Astrocyte (in vitro differentiated cells and primary cell): ENCODE measurements around the gene TRMT112. TPM values are rescaled to one million over a fixed set of nuclear protein-coding genes. Genes with fewer than 3 reads are reported as not detected.

ENCODE experiments used
- DNase-seq: peaks from one replicate; pipeline ENCODE4 v3.0.0-alpha.2; 2010; ENCODE audit warnings: low read depth
- FAIRE-seq: peaks from 2 replicates; lab custom pipeline; 2011; peaks lifted over from hg19 to GRCh38; lab: Jason Lieb, UNC
- H2AFZ ChIP-seq: 2 replicates; pipeline ENCODE4 v1.6.0; 2012; ENCODE audit warnings: low read depth, low read length, inconsistent platforms
- H3K27ac ChIP-seq: 2 replicates; pipeline ENCODE4 v1.5.1; 2011; ENCODE audit warnings: low read depth, low read length, inconsistent platforms
- H3K27me3 ChIP-seq: 2 replicates; pipeline ENCODE4 v1.6.0; 2011; ENCODE audit warnings: low read length, inconsistent platforms; ENCODE audit not compliant: insufficient read depth
- H3K36me3 ChIP-seq: 2 replicates; pipeline ENCODE4 v1.5.1; 2011; ENCODE audit warnings: low read length, inconsistent platforms; ENCODE audit not compliant: insufficient read depth
- H3K4me1 ChIP-seq: 2 replicates; pipeline ENCODE4 v1.5.1; 2011; ENCODE audit warnings: low read length, inconsistent platforms; ENCODE audit not compliant: insufficient read depth
- H3K4me2 ChIP-seq: 2 replicates; pipeline ENCODE4 v1.6.0; 2012; ENCODE audit warnings: low read length, inconsistent platforms
- H3K4me3 ChIP-seq: 2 replicates; pipeline ENCODE4 v1.5.1; 2011; ENCODE audit warnings: low read depth, mild to moderate bottlenecking, low read length, inconsistent platforms; ENCODE audit not compliant: insufficient read depth
- H3K79me2 ChIP-seq: 2 replicates; pipeline ENCODE4 v1.6.0; 2012; ENCODE audit warnings: mild to moderate bottlenecking, low read length, inconsistent platforms; ENCODE audit not compliant: insufficient read depth
- H3K9ac ChIP-seq: 2 replicates; pipeline ENCODE4 v1.6.0; 2012; ENCODE audit warnings: mild to moderate bottlenecking, low read length, inconsistent platforms
- H3K9me3 ChIP-seq: 2 replicates; pipeline ENCODE4 v1.5.1; 2012; ENCODE audit warnings: low read depth, mild to moderate bottlenecking, low read length, inconsistent platforms; ENCODE audit not compliant: insufficient read depth
- H4K20me1 ChIP-seq: 2 replicates; pipeline ENCODE4 v1.6.0; 2012; ENCODE audit warnings: low read length, inconsistent platforms; ENCODE audit not compliant: insufficient read depth
- H3K27ac Mint-ChIP-seq: one replicate; pipeline ENCODE4 v1.8.0; 2021; ENCODE audit warnings: mild to moderate bottlenecking, mixed read lengths; ENCODE audit not compliant: unreplicated experiment
- H3K27me3 Mint-ChIP-seq: one replicate; pipeline ENCODE4 v1.8.0; 2021; ENCODE audit warnings: low read depth, mixed read lengths; ENCODE audit not compliant: unreplicated experiment
- H3K36me3 Mint-ChIP-seq: one replicate; pipeline ENCODE4 v1.8.0; 2021; ENCODE audit warnings: low read depth, mixed read lengths; ENCODE audit not compliant: unreplicated experiment
- H3K4me1 Mint-ChIP-seq: one replicate; pipeline ENCODE4 v1.8.0; 2021; ENCODE audit warnings: low read depth, mixed read lengths; ENCODE audit not compliant: unreplicated experiment
- H3K4me3 Mint-ChIP-seq: one replicate; pipeline ENCODE4 v1.8.0; 2021; ENCODE audit warnings: mild to moderate bottlenecking, moderate library complexity, mixed read lengths; ENCODE audit not compliant: unreplicated experiment
- H3K9me3 Mint-ChIP-seq: one replicate; pipeline ENCODE4 v1.8.0; 2021; ENCODE audit warnings: mild to moderate bottlenecking, mixed read lengths; ENCODE audit not compliant: unreplicated experiment
- EZH2 ChIP-seq: IDR thresholded peaks from 2 replicates; pipeline ENCODE4 v1.6.1; 2012; ENCODE audit warnings: mild to moderate bottlenecking, low read length, inconsistent platforms; ENCODE audit not compliant: insufficient read depth
- total RNA-seq: library from RNA; stranded (reverse); gene quantifications from 2 replicates; pipeline ENCODE4 v1.2.1, GENCODE V29; 2021
- TF ChIP-seq, protein P1 (sequence below): IDR thresholded peaks from 2 replicates; pipeline ENCODE4 v1.5.1; 2011; ENCODE audit warnings: low read depth, mild to moderate bottlenecking, inconsistent platforms, low read length, moderate library complexity; ENCODE audit not compliant: insufficient read depth

Gene TRMT112
- total RNA-seq, 1 donor from 2014 or later, result 146 TPM

DNA sequence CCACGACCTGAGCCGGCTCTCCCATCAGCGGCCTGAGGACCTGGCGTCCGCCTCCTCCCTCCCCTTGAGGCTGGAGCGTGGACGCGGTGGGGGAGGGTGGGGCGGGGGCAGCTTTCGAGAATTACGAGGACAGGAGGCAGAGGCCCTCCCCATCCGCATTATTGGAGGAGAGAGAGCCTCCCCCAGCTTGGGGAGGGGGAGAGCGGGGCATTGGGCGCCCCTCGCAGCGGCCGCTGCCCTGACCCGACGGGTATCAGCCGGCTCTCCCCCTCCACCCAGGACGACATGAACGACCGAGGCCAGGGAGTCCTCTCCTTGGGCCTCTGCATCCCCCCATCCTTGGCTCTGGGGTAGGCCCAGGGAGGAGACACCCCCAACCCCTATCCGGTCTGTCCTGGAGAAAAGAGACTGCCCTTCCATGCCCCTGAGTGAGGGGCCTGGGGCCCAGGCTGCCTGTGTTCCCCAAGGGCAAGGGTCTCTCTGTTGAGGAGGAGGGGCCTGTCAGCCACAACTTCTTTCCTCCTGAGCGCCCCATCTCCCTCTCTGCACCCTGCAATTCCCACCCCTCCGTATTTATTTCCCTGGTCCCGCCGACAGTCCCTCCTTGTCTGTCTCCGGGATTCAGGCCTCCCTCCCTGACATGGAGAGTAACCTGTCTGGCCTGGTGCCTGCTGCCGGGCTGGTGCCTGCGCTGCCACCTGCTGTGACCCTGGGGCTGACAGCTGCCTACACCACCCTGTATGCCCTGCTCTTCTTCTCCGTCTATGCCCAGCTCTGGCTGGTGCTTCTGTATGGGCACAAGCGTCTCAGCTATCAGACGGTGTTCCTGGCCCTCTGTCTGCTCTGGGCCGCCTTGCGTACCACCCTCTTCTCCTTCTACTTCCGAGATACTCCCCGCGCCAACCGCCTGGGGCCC, 31.2 kb downstream of the TRMT112 start:
- Histone ChIP-seq H3K4me3 (peak overlapping the region; percentile 88), H3K4me2 (peak overlapping the region; percentile 100), H3K9ac (peak overlapping the region; percentile 92), H4K20me1 (peaks cover 16% of the 10 kb centered on the region), H2AFZ (peak overlapping the region; percentile 73), H3K9me3 (no peaks in the 10 kb centered on the region), H3K4me1 (peaks cover 10% of the 10 kb centered on the region), H3K36me3 (no peaks in the 10 kb centered on the region), H3K27ac (no peak overlapping the region), H3K27me3 (peaks cover 10% of the 10 kb centered on the region), H3K79me2 (peaks cover 16% of the 10 kb centered on the region)
- Mint-ChIP-seq H3K4me3 (peak overlapping the region; percentile 83), H3K36me3 (peaks cover 5% of the 10 kb centered on the region), H3K9me3 (no peaks in the 10 kb centered on the region), H3K27ac (peak overlapping the region; percentile 30), H3K27me3 (peaks cover 17% of the 10 kb centered on the region), H3K4me1 (peaks cover 3% of the 10 kb centered on the region)
- no peak for FAIRE-seq
- no peak for DNase-seq
- no peak for TF ChIP-seq EZH2
- TF ChIP-seq, protein P1, sequence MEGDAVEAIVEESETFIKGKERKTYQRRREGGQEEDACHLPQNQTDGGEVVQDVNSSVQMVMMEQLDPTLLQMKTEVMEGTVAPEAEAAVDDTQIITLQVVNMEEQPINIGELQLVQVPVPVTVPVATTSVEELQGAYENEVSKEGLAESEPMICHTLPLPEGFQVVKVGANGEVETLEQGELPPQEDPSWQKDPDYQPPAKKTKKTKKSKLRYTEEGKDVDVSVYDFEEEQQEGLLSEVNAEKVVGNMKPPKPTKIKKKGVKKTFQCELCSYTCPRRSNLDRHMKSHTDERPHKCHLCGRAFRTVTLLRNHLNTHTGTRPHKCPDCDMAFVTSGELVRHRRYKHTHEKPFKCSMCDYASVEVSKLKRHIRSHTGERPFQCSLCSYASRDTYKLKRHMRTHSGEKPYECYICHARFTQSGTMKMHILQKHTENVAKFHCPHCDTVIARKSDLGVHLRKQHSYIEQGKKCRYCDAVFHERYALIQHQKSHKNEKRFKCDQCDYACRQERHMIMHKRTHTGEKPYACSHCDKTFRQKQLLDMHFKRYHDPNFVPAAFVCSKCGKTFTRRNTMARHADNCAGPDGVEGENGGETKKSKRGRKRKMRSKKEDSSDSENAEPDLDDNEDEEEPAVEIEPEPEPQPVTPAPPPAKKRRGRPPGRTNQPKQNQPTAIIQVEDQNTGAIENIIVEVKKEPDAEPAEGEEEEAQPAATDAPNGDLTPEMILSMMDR, result no peak

DNA sequence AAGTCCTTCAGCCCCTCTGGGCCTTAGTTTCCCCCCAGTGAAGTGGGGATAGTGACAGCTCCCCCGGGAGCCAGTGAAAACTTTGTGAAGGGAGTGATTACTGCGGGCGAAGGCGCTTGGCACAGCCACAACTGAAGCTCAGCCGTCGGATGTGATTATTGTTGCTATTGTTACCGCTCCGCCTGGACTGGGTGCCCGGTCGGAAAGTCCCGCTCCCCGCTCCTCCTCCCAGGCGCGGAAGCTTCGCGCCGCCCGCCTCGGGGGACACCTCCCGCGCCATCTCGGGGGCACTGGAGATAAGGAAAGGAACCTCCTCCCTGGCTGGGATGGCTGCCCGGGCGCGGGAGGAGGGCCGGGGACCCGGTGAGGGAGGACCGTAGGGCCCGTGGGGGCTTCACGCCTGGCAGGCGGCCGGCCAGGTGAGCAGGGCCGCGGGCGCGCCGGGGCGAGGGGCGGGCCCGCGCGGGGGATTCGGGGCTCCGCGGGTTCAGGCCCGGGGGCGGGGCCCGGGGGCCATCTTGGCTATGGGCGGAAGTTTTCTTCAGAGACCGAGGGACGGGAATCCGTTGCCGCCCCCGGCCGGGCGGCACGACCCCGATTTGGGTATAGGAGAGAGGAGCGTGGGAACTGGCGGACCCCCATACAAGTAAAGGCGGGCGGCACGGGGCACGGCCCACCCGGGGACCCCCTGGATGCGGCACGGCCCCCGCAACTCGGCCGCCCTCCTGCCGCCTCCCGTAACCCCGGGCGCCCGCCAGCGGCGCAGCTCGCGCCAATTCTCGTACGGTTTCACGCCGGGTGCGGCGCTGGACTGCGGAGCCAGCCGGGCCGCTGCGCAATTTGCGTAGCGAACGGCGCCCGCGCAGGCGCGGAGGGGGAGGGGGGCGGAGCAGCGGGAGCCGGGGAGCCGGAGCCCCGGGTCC, 32.1 kb downstream of the TRMT112 start, which contains the start of gene GPR137:
Gene GPR137, plus strand, starts transcription at position 887 of the 923 bp plus-strand sequence. CDS start 677 bp downstream, outside the sequence.
- H4K20me1 ChIP-seq, result peaks cover 7% of the 10 kb centered on the region
- TF ChIP-seq, protein P1, result no peak
- TF ChIP-seq EZH2, result no peak
- H2AFZ ChIP-seq, result peak within 1 kb of the TSS; percentile 88
- H3K4me1 ChIP-seq, result peaks cover 10% of the 10 kb centered on the region
- FAIRE-seq (no peak), DNase-seq (peak; percentile 28)
- H3K9ac ChIP-seq, result peak within 1 kb of the TSS; percentile 92
- Mint-ChIP-seq H3K4me1 (peaks cover 3% of the 10 kb centered on the region), H3K27me3 (peaks cover 10% of the 10 kb centered on the region), H3K27ac (peak within 1 kb of the TSS; percentile 30), H3K4me3 (peak within 1 kb of the TSS; percentile 87), H3K9me3 (no peaks in the 10 kb centered on the region), H3K36me3 (peaks cover 5% of the 10 kb centered on the region)
- H3K4me2 ChIP-seq, result peak within 1 kb of the TSS; percentile 100
- H3K27me3 ChIP-seq, result peaks cover under 1% of the 10 kb centered on the region
- peak within 1 kb of the TSS; percentile 88 for H3K4me3 ChIP-seq
- H3K79me2 ChIP-seq, result peaks cover 16% of the 10 kb centered on the region
- no peaks in the 10 kb centered on the region for H3K9me3 ChIP-seq
- H3K27ac ChIP-seq, result peak within 1 kb of the TSS; percentile 78
- H3K36me3 ChIP-seq, result no peaks in the 10 kb centered on the region
